Activated gamma-delta T cell treated with anti-CD3 and anti-CD28 coated beads, Interleukin-2, amount 50 U/mL, for 16 hours (primary cell): Measurements from ENCODE around the gene CPHXL2.
A peak's percentile ranks its signal among the peaks of the same experiment; 100 is the strongest.

Source experiments
- DNase-seq: peaks from one replicate; pipeline ENCODE4 v3.0.0-alpha.2; 2020; ENCODE audit warnings: low read depth

The CPHXL2 gene

DNA sequence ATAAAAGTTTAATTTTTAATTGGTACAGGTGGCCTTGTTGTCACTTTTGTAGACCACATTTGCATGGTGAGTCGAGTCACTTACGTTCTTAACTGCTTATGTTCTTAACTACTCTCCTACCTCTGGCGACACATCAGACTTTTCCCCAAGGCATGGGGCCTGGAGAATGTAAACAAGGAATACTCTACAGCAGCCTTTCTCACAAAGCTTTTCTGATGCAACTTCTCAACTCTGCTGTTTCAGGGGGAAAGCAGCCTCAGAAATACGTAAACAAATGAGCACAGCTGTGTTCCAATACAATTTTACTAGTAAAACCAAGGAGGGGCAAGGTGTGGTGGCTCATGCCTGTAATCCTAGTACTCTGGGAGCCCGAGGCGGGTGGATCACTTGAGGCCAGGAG lies 36.2 kb downstream of the CPHXL2 start:
- no peak for DNase-seq

GRCh38 chr16:75635036-75635435 lies 41.8 kb downstream of the CPHXL2 start:
- DNase-seq, result no peak

DNA sequence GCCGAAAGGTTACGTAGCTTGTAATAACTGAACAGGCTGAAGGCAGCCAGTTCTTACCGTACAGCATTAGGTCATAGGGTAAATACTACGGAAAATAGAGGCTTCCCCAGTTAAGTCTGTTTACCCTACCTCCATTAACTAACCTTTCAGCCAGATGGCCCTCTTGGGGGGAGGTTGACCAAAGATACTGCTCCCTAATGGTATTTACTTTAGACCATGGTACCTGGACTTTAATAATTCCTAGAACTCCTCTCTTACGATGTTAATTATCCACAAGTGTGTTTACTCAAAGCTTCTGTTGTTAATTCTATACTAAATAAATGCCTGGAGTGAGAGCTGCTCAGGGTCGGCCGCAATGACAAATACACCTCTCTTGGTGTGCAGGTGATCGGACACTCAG lies 44.0 kb downstream of the CPHXL2 start:
- no peak for DNase-seq

- DNase-seq, result no peak
Observed at GRCh38 chr16:75630052-75630451, 46.8 kb downstream of the CPHXL2 start.

DNA sequence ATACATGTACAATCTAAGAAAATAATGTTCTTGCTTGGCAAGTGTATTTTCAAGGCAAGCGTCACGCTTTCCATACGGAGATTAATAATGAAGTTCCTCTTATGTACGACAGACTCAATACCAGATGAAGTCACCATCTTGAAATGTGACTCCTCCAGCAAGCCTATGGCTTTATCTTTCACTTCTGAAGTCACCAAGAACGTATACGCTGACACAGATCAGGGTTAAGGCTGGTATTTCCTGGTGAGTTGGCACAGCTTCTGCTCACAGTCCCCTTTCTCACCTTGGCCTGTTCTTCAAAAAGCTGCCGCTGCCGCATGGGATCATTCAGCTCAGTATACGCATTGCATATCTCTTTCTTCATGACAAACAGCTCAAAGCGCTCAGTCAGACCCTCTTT lies 47.7 kb downstream of the CPHXL2 start:
- DNase-seq, result no peak

GRCh38 chr16:75628351-75628750 lies 48.5 kb downstream of the CPHXL2 start:
- DNase-seq, result no peak

GRCh38 chr16:75627851-75628250 lies 49.0 kb downstream of the CPHXL2 start:
- DNase-seq, result no peak

- DNase-seq, result no peak
Observed at GRCh38 chr16:75626806-75627205, 50.0 kb downstream of the CPHXL2 start.

DNA sequence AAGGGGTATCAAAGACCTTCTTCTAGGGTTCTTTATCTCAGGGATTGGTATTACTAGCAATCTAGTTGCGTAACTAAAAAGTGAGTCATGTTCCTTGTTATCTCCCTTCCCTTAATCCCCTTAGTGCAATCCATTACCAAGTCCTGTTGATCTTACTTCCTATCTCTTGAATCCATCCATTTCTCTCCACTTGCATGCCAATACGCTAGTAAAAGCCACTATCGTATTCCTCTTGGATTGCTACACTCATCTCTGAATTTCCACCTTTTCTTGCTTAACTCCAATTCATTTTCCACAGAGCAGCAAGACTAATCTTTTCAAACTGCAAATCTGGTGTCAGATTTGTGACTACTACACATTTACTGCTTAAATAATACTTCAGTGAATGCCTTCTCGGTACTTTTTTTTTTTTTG lies 51.9 kb downstream of the CPHXL2 start:
- DNase-seq, result no peak

- peak; percentile 95 for DNase-seq
Observed at GRCh38 chr16:75622761-75623605, 53.8 kb downstream of the CPHXL2 start, which contains the start of gene ADAT1. ADAT1 (minus strand) TSS chr16:75623281; CDS start chr16:75620799, 2,482 bp downstream.

GRCh38 chr16:75621170-75621477 lies 55.7 kb downstream of the CPHXL2 start:
- DNase-seq, result no peak

GRCh38 chr16:75620326-75621169 lies 56.3 kb downstream of the CPHXL2 start:
- peak; percentile 74 for DNase-seq

DNA sequence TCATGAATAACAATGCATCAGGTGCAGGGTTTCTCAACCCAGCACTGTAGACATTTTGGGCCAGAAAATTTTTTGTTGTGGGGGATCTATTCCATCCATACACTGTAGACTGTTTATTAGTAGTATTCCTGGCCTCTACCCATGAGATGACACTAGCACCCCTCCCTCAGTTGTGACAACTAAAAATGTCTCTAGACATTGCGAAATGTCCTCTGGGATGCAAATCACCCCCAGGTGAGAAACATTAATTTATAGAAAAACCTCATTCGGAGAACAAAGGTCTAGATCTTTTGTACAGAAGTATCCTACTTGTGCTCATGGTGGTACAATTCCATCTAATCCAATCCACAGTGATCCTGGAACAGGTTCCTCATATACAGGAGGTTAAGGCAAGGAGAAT lies 58.0 kb downstream of the CPHXL2 start:
- no peak for DNase-seq

GRCh38 chr16:75617121-75617520 lies 59.7 kb downstream of the CPHXL2 start:
- DNase-seq, result no peak

GRCh38 chr16:75616521-75617010 lies 60.2 kb downstream of the CPHXL2 start:
- no peak for DNase-seq

- no peak for DNase-seq
Observed at GRCh38 chr16:75615619-75616018, 61.2 kb downstream of the CPHXL2 start.

- no peak for DNase-seq
Observed at GRCh38 chr16:75614066-75614897, 62.5 kb downstream of the CPHXL2 start.
